ENCODE results near the gene SUGCT. TPM values are rescaled to one million over a fixed set of nuclear protein-coding genes. Genes with fewer than 3 reads are reported as not detected.
A peak's percentile ranks its signal among the peaks of the same experiment; 100 is the strongest.

Gene SUGCT
- total and polyA plus RNA-seq, 2 of the 8 experiments (the other 6 are each of a cell fraction or from before 2014, with no cell fraction given): 2.8 to 5.4 TPM

- TF ChIP-seq SUZ12 (IDR thresholded peaks at IDR 0.05; ENCODE audit: low read length) (no peak), YY1 (IDR thresholded peaks at IDR 0.05; ENCODE audit: low read depth, low read length) (peak; percentile 60; the same call in 1 of the 2 replicates), GABPA (IDR thresholded peaks at IDR 0.05; ENCODE audit: borderline replicate concordance, insufficient read depth, low read length) (peak; percentile 93), MAX (IDR thresholded peaks at IDR 0.05) (peak; percentile 97), EP300 (IDR thresholded peaks at IDR 0.05; ENCODE audit: borderline replicate concordance in 1 of 2, low read depth in 2 of 2, low read length in 2 of 2) (peak in 1 of 2 experiments; percentile 65; a peak in 1 of 3 replicates), POU5F1 (IDR thresholded peaks at IDR 0.05; ENCODE audit: low read depth, low read length) (no peak), GTF2F1 (IDR thresholded peaks at IDR 0.05; ENCODE audit: borderline replicate concordance, low read depth, low read length) (peak; percentile 22), E2F6 (IDR thresholded peaks at IDR 0.05) (peak; percentile 95), CTBP2 (IDR thresholded peaks at IDR 0.05; ENCODE audit: borderline replicate concordance, insufficient read depth, insufficient read length, low read length) (no peak), JUN (IDR thresholded peaks at IDR 0.05; ENCODE audit: low read depth, low read length) (no peak), CHD2 (IDR thresholded peaks at IDR 0.05; ENCODE audit: low read length) (no peak), ZNF274 (IDR thresholded peaks at IDR 0.05; ENCODE audit: borderline replicate concordance, extremely low read depth, low read length) (no peak), RAD21 (IDR thresholded peaks at IDR 0.05 in 1 of 2, conservative IDR thresholded peaks at IDR 0.05 in 1 of 2; ENCODE audit: low read depth in 2 of 2, low read length in 2 of 2) (peak; percentile 13 to 49; a peak in 2 of 4 replicates), HDAC6 (IDR thresholded peaks at IDR 0.05; ENCODE audit: low read depth, low read length) (no peak), JUND (IDR thresholded peaks at IDR 0.05; ENCODE audit: low read length) (peak; percentile 47; the same call in 1 of the 2 replicates), SIN3A (conservative IDR thresholded peaks at IDR 0.05 in 1 of 2, IDR thresholded peaks at IDR 0.05 in 1 of 2; ENCODE audit: low read depth in 1 of 2, low read length in 2 of 2) (0 out of 4 replicates have a peak, but pooled peaks have one; percentile 73 to 78), CEBPB (IDR thresholded peaks at IDR 0.05; ENCODE audit: low read depth, low read length) (no peak), SIX5 (IDR thresholded peaks at IDR 0.05; ENCODE audit: low read depth, low read length) (0 out of 2 replicates have a peak, but pooled peaks have one; percentile 25), ATF2 (IDR thresholded peaks at IDR 0.05; ENCODE audit: low read length) (peak; percentile 89)
These were observed at the start of gene SUGCT, which contains the start of gene MPLKIP (continued) for GRCh38 chr7:40134428-40135316.
